Myocyte (in vitro differentiated cells): ENCODE measurements around the gene RAD52. TPM values are rescaled to one million over a fixed set of nuclear protein-coding genes. Genes with fewer than 3 reads are reported as not detected.

Experiments
- DNase-seq: peaks from one replicate; pipeline ENCODE4 v3.0.0-alpha.2; 2012; ENCODE audit warnings: low read depth
- total RNA-seq: library from RNA; depleted of rRNA; stranded (reverse); fragments of >200 nt; gene quantifications from 2 replicates; pipeline ENCODE4 v1.2.3, GENCODE V29; 2014

Gene RAD52
- total RNA-seq, 1 donor from 2014 or later: 19.3 TPM

GRCh38 chr12:915090-915489 lies 34.4 kb downstream of the RAD52 start:
- no peak for DNase-seq

- DNase-seq: no peak
These were observed 35.4 kb downstream of the RAD52 start for GRCh38 chr12:913919-914698.

GRCh38 chr12:912466-913235 lies 36.8 kb downstream of the RAD52 start:
- DNase-seq: no peak

- DNase-seq: no peak
These were observed 38.2 kb downstream of the RAD52 start for GRCh38 chr12:911191-911826.

GRCh38 chr12:910416-910815 lies 39.1 kb downstream of the RAD52 start:
- DNase-seq: no peak

- DNase-seq: no peak
These were observed 39.6 kb downstream of the RAD52 start for GRCh38 chr12:909861-910260.

- no peak for DNase-seq
These were observed 41.9 kb downstream of the RAD52 start for GRCh38 chr12:907413-908185.

GRCh38 chr12:906062-906585 lies 43.4 kb downstream of the RAD52 start:
- no peak for DNase-seq

GRCh38 chr12:905261-906031 lies 44.0 kb downstream of the RAD52 start:
- DNase-seq: no peak

- DNase-seq: no peak
These were observed 45.5 kb downstream of the RAD52 start for GRCh38 chr12:904010-904414.

GRCh38 chr12:903055-903454 lies 46.4 kb downstream of the RAD52 start:
- DNase-seq: no peak

GRCh38 chr12:902581-902980 lies 46.9 kb downstream of the RAD52 start:
- DNase-seq: no peak

- DNase-seq: no peak
These were observed 52.1 kb downstream of the RAD52 start for GRCh38 chr12:897386-897785.

GRCh38 chr12:896031-896430 lies 53.5 kb downstream of the RAD52 start:
- DNase-seq: no peak

GRCh38 chr12:894226-894625 lies 55.3 kb downstream of the RAD52 start:
- DNase-seq: no peak

- no peak for DNase-seq
These were observed 63.3 kb downstream of the RAD52 start for GRCh38 chr12:886206-886605.

GRCh38 chr12:885701-886100 lies 63.8 kb downstream of the RAD52 start:
- peak; percentile 30 for DNase-seq

GRCh38 chr12:884746-885414 lies 64.6 kb downstream of the RAD52 start:
- DNase-seq: peak; percentile 14

GRCh38 chr12:880656-881055 lies 68.8 kb downstream of the RAD52 start:
- no peak for DNase-seq

GRCh38 chr12:879641-880040 lies 69.9 kb downstream of the RAD52 start:
- peak; percentile 100 for DNase-seq
